Right ventricle myocardium inferior (tissue), 1 donor: ENCODE results near the gene XPC. TPM values are rescaled to one million over a fixed set of nuclear protein-coding genes. Genes with fewer than 3 reads are reported as not detected.

Source experiments
- ATAC-seq: fragments of 200-7000 bp; cut with Tn5 transposase; one replicate; pipeline ENCODE4 v1.9.1; 2020; ENCODE audit warnings: mild to moderate bottlenecking, moderate library complexity
- DNase-seq: peaks from one replicate; pipeline ENCODE4 v3.0.0; 2021; ENCODE audit errors: missing footprints
- intact Hi-C: fragments of 100-400 bp; cut with DNase I; formaldehyde crosslinking; loops from one replicate; pipeline ENCODE4 v1.11.0; 2022
- total RNA-seq: library from RNA; stranded (reverse); fragmentation: NEBNext Ultra II Directional; extraction: Animal tissue kit (Norgen Biotek cat#: 25700); gene quantifications from one replicate; pipeline ENCODE4 v1.2.1, GENCODE V29; 2021
- donor health status: DM: no; HTN: yes; CAD: no; lungs with severe emphysema.

The XPC gene
- total RNA-seq, 1 donor from 2014 or later: 7.7 TPM

- intact Hi-C loops: no loop called here
- no peak for ATAC-seq
- no peak for DNase-seq
These were observed 24.7 kb downstream of the XPC start for GRCh38 chr3:14153663-14154062.

GRCh38 chr3:14152963-14153355 lies 25.4 kb downstream of the XPC start:
- intact Hi-C loops: no loop called here
- ATAC-seq (no peak), DNase-seq (no peak)

GRCh38 chr3:14152233-14152962 lies 26.0 kb downstream of the XPC start:
- intact Hi-C loops: no loop called here
- ATAC-seq (no peak), DNase-seq (no peak)

- intact Hi-C loops: no loop called here
- DNase-seq: no peak
- ATAC-seq: no peak
These were observed 26.8 kb downstream of the XPC start for GRCh38 chr3:14151471-14152083.

- ATAC-seq (no peak), DNase-seq (no peak)
- intact Hi-C loops: no loop called here
These were observed 27.7 kb downstream of the XPC start for GRCh38 chr3:14150491-14151230.

- DNase-seq: no peak
- ATAC-seq: no peak
- intact Hi-C loops: no loop called here
These were observed 28.3 kb downstream of the XPC start for GRCh38 chr3:14150078-14150477.

GRCh38 chr3:14148041-14148985 lies 30.1 kb downstream of the XPC start:
- no peak for DNase-seq
- no peak for ATAC-seq
- intact Hi-C loops: no loop called here

GRCh38 chr3:14147617-14148016 lies 30.8 kb downstream of the XPC start:
- no peak for DNase-seq
- no peak for ATAC-seq
- intact Hi-C loops: no loop called here

- DNase-seq (no peak), ATAC-seq (no peak)
- intact Hi-C loops: no loop called here
These were observed 31.4 kb downstream of the XPC start for GRCh38 chr3:14147066-14147435.

GRCh38 chr3:14146381-14147065 lies 31.9 kb downstream of the XPC start:
- DNase-seq: no peak
- intact Hi-C loops: no loop called here
- ATAC-seq: no peak

GRCh38 chr3:14145670-14146380 lies 32.6 kb downstream of the XPC start:
- DNase-seq: no peak
- no peak for ATAC-seq
- intact Hi-C loops: loop anchor here (2.0 kb wide), 1 partner anchor 21 kb away; the partner anchor contains the start of genes CHCHD4 and TMEM43

- DNase-seq (no peak), ATAC-seq (no peak)
- intact Hi-C loops: loop anchor here (2.0 kb wide), 1 partner anchor 20 kb away; the partner anchor contains the start of genes CHCHD4 and TMEM43
These were observed 33.2 kb downstream of the XPC start for GRCh38 chr3:14145236-14145635.

- ATAC-seq (peak; percentile 79), DNase-seq (peak; percentile 75)
- intact Hi-C loops: loop anchor here (2.0 kb wide), 1 partner anchor 20 kb away; the partner anchor contains the start of genes CHCHD4 and TMEM43
These were observed 33.9 kb downstream of the XPC start for GRCh38 chr3:14144423-14145075.

GRCh38 chr3:14143271-14144225 lies 34.9 kb downstream of the XPC start:
- intact Hi-C loops: loop anchor here (2.0 kb wide), 1 partner anchor 19 kb away; the partner anchor contains the start of genes CHCHD4 and TMEM43
- peak; percentile 59 for DNase-seq
- ATAC-seq: peak; percentile 57

GRCh38 chr3:14142567-14143270 lies 35.7 kb downstream of the XPC start:
- peak; percentile 37 for DNase-seq
- intact Hi-C loops: no loop called here
- ATAC-seq: no peak
